Measurements from ENCODE around the gene KRT72.

GRCh38 chr12:52617403-52617785, 16.1 kb upstream of the KRT72 start:
- TF ChIP-seq POLR2A (IDR thresholded peaks at IDR 0.05; ENCODE audit: low read length) (no peak), GATA1 (IDR thresholded peaks at IDR 0.05; ENCODE audit: low read depth, low read length) (no peak)
